H1 (cell line): ENCODE results near the gene LEKR1. TPM values are rescaled to one million over a fixed set of nuclear protein-coding genes. Genes with fewer than 3 reads are reported as not detected.

Experiments used
- CTCF ChIA-PET: fragments of 300-600 bp; sonication (Branson Sonifier 250); formaldehyde crosslinking; loops from one replicate; lab custom pipeline; 2021; ENCODE audit not compliant: partially characterized antibody; lab: Charles Lee
- POLR2A ChIA-PET: fragments of 300-600 bp; sonication (Branson Sonifier 250); formaldehyde crosslinking; loops from one replicate; lab custom pipeline; 2021; ENCODE audit warnings: inconsistent platforms; ENCODE audit not compliant: partially characterized antibody; lab: Charles Lee
- DNase-seq, 2 experiments: peaks; one replicate each; pipeline versions ENCODE4 v3.0.0 to v3.0.0-alpha.2; 2010 to 2022; ENCODE audit warnings: low spot score in 2 of 2, low read depth in 1 of 2, mixed read lengths in 1 of 2
- FAIRE-seq: peaks from 2 replicates; lab custom pipeline; 2011; peaks lifted over from hg19 to GRCh38; lab: Jason Lieb, UNC
- H2AFZ ChIP-seq: 2 replicates; pipeline ENCODE4 v1.8.1; 2012; ENCODE audit warnings: low read length, inconsistent platforms
- H2AK5ac ChIP-seq: 2 replicates; pipeline ENCODE4 v1.6.1; 2013; ENCODE audit warnings: low read depth, low read length
- H2BK120ac ChIP-seq: replicated peaks from 2 replicates; pipeline ENCODE3; 2013; ENCODE audit warnings: low read depth, low read length, inconsistent platforms
- H2BK12ac ChIP-seq: 2 replicates; pipeline ENCODE4 v1.6.1; 2013; ENCODE audit warnings: low read depth, low read length
- H2BK15ac ChIP-seq: 2 replicates; pipeline ENCODE4 v1.6.1; 2013; ENCODE audit warnings: low read length
- H2BK20ac ChIP-seq: 2 replicates; pipeline ENCODE4 v1.6.1; 2013; ENCODE audit warnings: low read length
- H2BK5ac ChIP-seq: 2 replicates; pipeline ENCODE4 v1.6.1; 2013; ENCODE audit warnings: low read depth, low read length
- H3K14ac ChIP-seq: 2 replicates; pipeline ENCODE4 v1.6.1; 2013; ENCODE audit warnings: inconsistent platforms; ENCODE audit not compliant: insufficient read length
- H3K18ac ChIP-seq: 2 replicates; pipeline ENCODE4 v1.6.1; 2013; ENCODE audit warnings: low read length; ENCODE audit errors: extremely low read depth
- H3K23ac ChIP-seq: 2 replicates; pipeline ENCODE4 v1.6.1; 2013; ENCODE audit warnings: inconsistent platforms; ENCODE audit not compliant: insufficient read length
- H3K23me2 ChIP-seq: 2 replicates; pipeline ENCODE4 v1.6.1; 2013; ENCODE audit warnings: low read depth, low read length
- H3K27ac ChIP-seq: 2 replicates; pipeline ENCODE4 v1.6.1; 2011; ENCODE audit warnings: low read depth, low read length, inconsistent platforms
- H3K27me3 ChIP-seq, 4 experiments: replicated peaks in 1 of 4; 1 replicate in 1 of 4; 2 replicates in 3 of 4; pipeline versions ENCODE4 v1.6.1 to v1.8.1; 2011 to 2013; ENCODE audit warnings: low read length in 3 of 4, mild to moderate bottlenecking in 3 of 4, inconsistent platforms in 2 of 4, mixed read lengths in 2 of 4, moderate library complexity in 1 of 4; ENCODE audit not compliant: control insufficient read depth in 3 of 4, insufficient read depth in 3 of 4; ENCODE audit errors: extremely low read depth in 1 of 4
- H3K36me3 ChIP-seq, 4 experiments: 2 replicates each; pipeline versions ENCODE4 v1.6.1 to v1.8.1; 2011 to 2013; ENCODE audit warnings: mild to moderate bottlenecking in 4 of 4, low read length in 3 of 4, moderate library complexity in 2 of 4, control low read depth in 1 of 4, inconsistent platforms in 1 of 4; ENCODE audit not compliant: insufficient read depth in 4 of 4, control insufficient read depth in 2 of 4
- H3K4ac ChIP-seq: replicated peaks from 2 replicates; pipeline ENCODE3; 2013; ENCODE audit warnings: low read length, low read depth, mixed read lengths, inconsistent platforms; ENCODE audit not compliant: insufficient read length
- H3K4me1 ChIP-seq, 4 experiments: replicated peaks in 1 of 4; 1 replicate in 1 of 4; 2 replicates in 3 of 4; pipeline versions ENCODE4 v1.6.1 to v1.8.1; 2011 to 2013; ENCODE audit warnings: low read length in 3 of 4, inconsistent platforms in 2 of 4, mixed read lengths in 1 of 4; ENCODE audit not compliant: insufficient read depth in 4 of 4, control insufficient read depth in 3 of 4
- H3K4me2 ChIP-seq, 2 experiments: 2 replicates each; pipeline versions ENCODE4 v1.6.1 to v1.8.1; 2011 to 2013; ENCODE audit warnings: low read depth in 2 of 2, low read length in 2 of 2, control low read depth in 1 of 2, inconsistent platforms in 1 of 2, mild to moderate bottlenecking in 1 of 2; ENCODE audit not compliant: insufficient read depth in 1 of 2
- H3K4me3 ChIP-seq, 4 experiments: fragments of 200-600, 300-600 bp in 1 of 4; sonication (generic), shearing (Covaris generic), sonication (Bioruptor Twin) in 1 of 4; 2 replicates each; pipeline versions ENCODE4 v1.5.1 to v1.8.1; 2011 to 2016; ENCODE audit warnings: low read length in 4 of 4, low read depth in 3 of 4, control low read depth in 2 of 4, inconsistent platforms in 2 of 4, mild to moderate bottlenecking in 2 of 4, mixed read lengths in 1 of 4, moderate library complexity in 1 of 4; ENCODE audit not compliant: insufficient read depth in 2 of 4; ENCODE audit errors: extremely low read depth in 1 of 4
- H3K56ac ChIP-seq: replicated peaks from 2 replicates; pipeline ENCODE3; 2013; ENCODE audit warnings: low read depth, mild to moderate bottlenecking, mixed read lengths, low read length, inconsistent platforms; ENCODE audit not compliant: insufficient read length
- H3K79me1 ChIP-seq: 2 replicates; pipeline ENCODE4 v1.6.1; 2013; ENCODE audit warnings: low read depth, low read length, control low read depth
- H3K79me2 ChIP-seq, 2 experiments: 2 replicates each; pipeline versions ENCODE4 v1.6.1 to v1.8.1; 2012 to 2013; ENCODE audit warnings: low read length in 2 of 2, mild to moderate bottlenecking in 2 of 2, inconsistent platforms in 1 of 2; ENCODE audit not compliant: insufficient read depth in 2 of 2, control insufficient read depth in 1 of 2
- H3K9ac ChIP-seq, 4 experiments: replicated peaks in 1 of 4; 1 replicate in 1 of 4; 2 replicates in 3 of 4; pipeline versions ENCODE4 v1.6.1 to v1.8.1; 2011 to 2013; ENCODE audit warnings: low read depth in 3 of 4, low read length in 3 of 4, control low read depth in 2 of 4, mild to moderate bottlenecking in 2 of 4, moderate library complexity in 2 of 4, inconsistent platforms in 1 of 4; ENCODE audit errors: extremely low read depth in 1 of 4
- H3K9me3 ChIP-seq, 2 experiments: 2 replicates each; pipeline versions ENCODE4 v1.6.1 to v1.8.1; 2012 to 2013; ENCODE audit warnings: mild to moderate bottlenecking in 2 of 2, moderate library complexity in 2 of 2, control low read depth in 1 of 2, inconsistent platforms in 1 of 2, low read depth in 1 of 2, low read length in 1 of 2, mixed read lengths in 1 of 2; ENCODE audit not compliant: insufficient read depth in 2 of 2
- H4K20me1 ChIP-seq, 2 experiments: replicated peaks in 1 of 2; 2 replicates each; pipeline versions ENCODE3 to v1.8.1; 2011 to 2013; ENCODE audit warnings: inconsistent platforms in 2 of 2, low read length in 2 of 2, mild to moderate bottlenecking in 1 of 2; ENCODE audit not compliant: insufficient read depth in 2 of 2, control insufficient read depth in 1 of 2
- H4K5ac ChIP-seq: 2 replicates; pipeline ENCODE4 v1.6.1; 2013; ENCODE audit warnings: low read length, low read depth, mixed read lengths, inconsistent platforms; ENCODE audit not compliant: insufficient read length
- H4K8ac ChIP-seq: 2 replicates; pipeline ENCODE4 v1.8.0; 2013; ENCODE audit warnings: mild to moderate bottlenecking, moderate library complexity, low read length, inconsistent platforms; ENCODE audit not compliant: insufficient read depth; ENCODE audit errors: extremely low read depth
- H4K91ac ChIP-seq: replicated peaks from 2 replicates; pipeline ENCODE3; 2013; ENCODE audit warnings: low read length, mixed read lengths, inconsistent platforms; ENCODE audit not compliant: insufficient read length
- ATF3 ChIP-seq: IDR thresholded peaks from 2 replicates; pipeline ENCODE4 v1.6.1; 2011; ENCODE audit warnings: low read depth, mild to moderate bottlenecking, low read length; ENCODE audit not compliant: insufficient read depth
- EP300 ChIP-seq, 2 experiments: IDR thresholded peaks; 1 replicate in 1 of 2; 2 replicates in 1 of 2; pipeline ENCODE4 v1.6.1; 2011 to 2012; ENCODE audit warnings: low read depth in 2 of 2, low read length in 2 of 2, mild to moderate bottlenecking in 2 of 2, borderline replicate concordance in 1 of 2, inconsistent platforms in 1 of 2, moderate library complexity in 1 of 2
- KDM1A ChIP-seq: fragments of 200-600, 300-600 bp; sonication (generic); IDR thresholded peaks from 2 replicates; pipeline ENCODE4 v1.7.1; 2016; ENCODE audit warnings: mild to moderate bottlenecking, low read length, borderline replicate concordance
- POLR2AphosphoS5 ChIP-seq: IDR thresholded peaks from 2 replicates; pipeline ENCODE4 v1.6.1; 2011; ENCODE audit warnings: low read depth, low read length
- RAD21 ChIP-seq, 2 experiments: IDR thresholded peaks in 1 of 2; conservative IDR thresholded peaks in 1 of 2; 2 replicates each; pipeline ENCODE4 v1.6.1; 2011; ENCODE audit warnings: low read depth in 2 of 2, low read length in 2 of 2, improper control_type of control experiment in 1 of 2, inconsistent platforms in 1 of 2, mild to moderate bottlenecking in 1 of 2, moderate library complexity in 1 of 2
- RNF2 ChIP-seq: fragments of 200-900, 300-1000 bp; sonication (generic); IDR thresholded peaks from 2 replicates; pipeline ENCODE4 v1.7.1; 2016; ENCODE audit warnings: borderline replicate concordance, low read depth, mild to moderate bottlenecking, antibody characterized with exemption, low read length; ENCODE audit not compliant: poor library complexity, severe bottlenecking; ENCODE audit errors: missing control alignments
- SIRT6 ChIP-seq: IDR thresholded peaks from one replicate; pipeline ENCODE4 v1.7.1; 2012; ENCODE audit warnings: low read length, inconsistent platforms
- SIX5 ChIP-seq: IDR thresholded peaks from 2 replicates; pipeline ENCODE4 v1.6.1; 2011; ENCODE audit warnings: mild to moderate bottlenecking, low read depth, low read length
- SP1 ChIP-seq: IDR thresholded peaks from 2 replicates; pipeline ENCODE4 v1.6.1; 2011; ENCODE audit warnings: low read depth, low read length
- SP2 ChIP-seq: IDR thresholded peaks from 2 replicates; pipeline ENCODE4 v1.6.1; 2012; ENCODE audit warnings: mild to moderate bottlenecking, low read length, inconsistent platforms
- TAF7 ChIP-seq: optimal IDR thresholded peaks from 2 replicates; pipeline ENCODE3; 2011; ENCODE audit warnings: low read depth, mild to moderate bottlenecking, inconsistent platforms, low read length, moderate library complexity, borderline replicate concordance
- TBP ChIP-seq: IDR thresholded peaks from 2 replicates; pipeline ENCODE4 v1.6.1; 2011; ENCODE audit warnings: low read depth, low read length, improper control_type of control experiment
- TEAD4 ChIP-seq: IDR thresholded peaks from 2 replicates; pipeline ENCODE4 v1.6.1; 2012; ENCODE audit warnings: low read depth, low read length, inconsistent platforms, mixed read lengths
- WGBS, 2 experiments: shearing (Covaris generic) in 1 of 2; methylation state at CpG; one replicate each; pipeline versions ENCODE4 v1.1.6 to v1.1.7; 2013 to 2015; ENCODE audit warnings: low lambda C conversion rate in 2 of 2, mixed read lengths in 2 of 2, inconsistent platforms in 1 of 2, low coverage in 1 of 2, missing lambda C conversion rate in 1 of 2; ENCODE audit not compliant: insufficient replicate concordance in 2 of 2, insufficient coverage in 1 of 2, insufficient read length in 1 of 2; ENCODE audit errors: extremely low coverage in 1 of 2, missing lambda C conversion rate in 1 of 2; 5-methylcytosine and 5-hydroxymethylcytosine counted together
- polyA plus RNA-seq, 7 experiments: library from polyadenylated mRNA; depleted of rRNA in 3 of 7; stranded (reverse) in 5 of 7; unstranded in 2 of 7; fragments of >200 nt in 5 of 7; fragments of 200-250 nt in 2 of 7; gene quantifications; 1 replicate in 5 of 7; 2 replicates in 1 of 7; 4 replicates in 1 of 7; pipeline versions ENCODE4 v1.2.1 to v1.2.3, GENCODE V29; 2011 to 2013; ENCODE audit warnings: missing spikeins in 2 of 7, mixed read lengths in 2 of 7
- total RNA-seq: library from RNA; stranded (reverse); fragmentation: NEBNext Ultra II Directional; extraction: Animal tissue kit (Norgen Biotek cat#: 25700); gene quantifications from 2 replicates; pipeline ENCODE4 v1.2.1, GENCODE V29; 2021

Gene LEKR1
- total and polyA plus RNA-seq, 2 of the 8 experiments (the other 6 are each of a cell fraction or from before 2014, with no cell fraction given): 0.08 TPM; not detected in 1

GRCh38 chr3:157070678-157070999 lies 244.5 kb downstream of the LEKR1 start:
- no peaks in the 10 kb centered on the region; a peak in 2 of 7 replicates for H3K27me3 ChIP-seq
- no peak overlapping the region for H3K27ac ChIP-seq
- POLR2A ChIA-PET: no interaction called here
- H3K79me1 ChIP-seq: no peaks in the 10 kb centered on the region
- H3K56ac ChIP-seq: no peak overlapping the region
- FAIRE-seq (no peak), DNase-seq (no peak)
- H4K91ac ChIP-seq: no peak overlapping the region
- no peak overlapping the region for H2BK15ac ChIP-seq
- no peaks in the 10 kb centered on the region for H3K36me3 ChIP-seq
- no peak overlapping the region for H3K4me2 ChIP-seq
- H3K4me3 ChIP-seq: no peak overlapping the region
- H2BK12ac ChIP-seq: no peak overlapping the region
- H3K4me1 ChIP-seq: peaks cover under 1 to 8% (median 2%) of the 10 kb centered on the region in 4 experiments; a peak in 4 of 7 replicates
- no peak for TF ChIP-seq SIX5
- TF ChIP-seq SP1: no peak
- no peak for TF ChIP-seq TEAD4
- no peak for TF ChIP-seq POLR2AphosphoS5
- TF ChIP-seq RNF2: no peak
- TF ChIP-seq TBP: no peak
- no peak for TF ChIP-seq EP300 (IDR thresholded peaks at IDR 0.05; ENCODE audit: borderline replicate concordance in 1 of 2, low read depth in 2 of 2, low read length in 2 of 2)
- TF ChIP-seq ATF3: no peak
- TF ChIP-seq RAD21 (IDR thresholded peaks at IDR 0.05 in 1 of 2, conservative IDR thresholded peaks at IDR 0.05 in 1 of 2; ENCODE audit: low read depth in 2 of 2, low read length in 2 of 2): no peak
- TF ChIP-seq KDM1A: no peak
- TF ChIP-seq SIRT6: no peak
- no peak for TF ChIP-seq TAF7
- TF ChIP-seq SP2: no peak
- CTCF ChIA-PET: interaction anchor here (1.7 kb wide), 1 partner anchor 12 kb away, joined by 4 read pairs; no protein-coding TSS in a partner anchor
- no peak overlapping the region for H2BK5ac ChIP-seq
- no peak overlapping the region for H3K14ac ChIP-seq
- no peak overlapping the region for H4K8ac ChIP-seq
- WGBS, 2 experiments: 78% methylated on average over 2 of the region's 2 CpGs; no CpG with 5 or more reads in 1 of the 2 experiments
- no peak overlapping the region for H3K18ac ChIP-seq
- no peaks in the 10 kb centered on the region for H3K9me3 ChIP-seq
- no peak overlapping the region for H2AFZ ChIP-seq
- H2BK20ac ChIP-seq: no peak overlapping the region
- no peak overlapping the region for H3K4ac ChIP-seq
- no peaks in the 10 kb centered on the region for H3K23me2 ChIP-seq
- H3K23ac ChIP-seq: no peak overlapping the region
- H2BK120ac ChIP-seq: no peak overlapping the region
- H4K20me1 ChIP-seq: no peaks in the 10 kb centered on the region
- H3K9ac ChIP-seq: no peak overlapping the region
- H4K5ac ChIP-seq: no peak overlapping the region
- no peak overlapping the region for H2AK5ac ChIP-seq
- no peaks in the 10 kb centered on the region for H3K79me2 ChIP-seq
